ENCODE measurements around the gene PPM1B. TPM values are rescaled to one million over a fixed set of nuclear protein-coding genes. Genes with fewer than 3 reads are reported as not detected.
"Not testable (repeated sequence)": the region's sequence is repeated elsewhere in the genome, so short reads cannot be mapped to it uniquely, and the experiment has no call there.

The PPM1B gene
- total and polyA plus RNA-seq, 2 donors (not counting 1 experiment from before 2014, with no cell fraction given) = 25.8 to 34.5 TPM

DNA sequence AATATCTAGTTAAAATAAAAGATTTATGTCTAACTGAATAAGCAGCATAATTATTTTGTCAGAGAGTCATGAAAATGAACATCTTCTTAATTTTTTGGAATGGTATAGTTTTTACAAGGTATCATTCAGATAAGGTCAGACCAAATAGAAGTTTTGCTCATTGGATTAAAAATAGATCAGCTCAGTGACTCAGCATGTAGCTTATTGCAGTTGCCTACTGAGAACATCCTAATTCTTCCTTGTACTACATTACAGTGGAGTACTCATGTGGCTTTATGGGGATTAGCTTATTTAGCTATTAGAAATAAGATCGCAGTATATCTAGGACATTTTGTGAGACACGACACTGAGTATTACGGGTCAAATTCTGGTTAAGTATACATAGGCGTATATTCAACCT, 38.2 kb upstream of the PPM1B start:
- Histone ChIP-seq H3K4me3 (replicated peaks in 1 of 4; ENCODE audit: control extremely low read depth in 1 of 4, insufficient read depth in 1 of 4, low read depth in 3 of 4, low read length in 4 of 4) (no peak overlapping the region), H4K20me1 (ENCODE audit: control insufficient read depth, extremely low read depth, insufficient read depth, low read length) (no peaks in the 10 kb centered on the region), H3K9me3 (ENCODE audit: control insufficient read depth, insufficient read depth, low read depth, low read length) (no peaks in the 10 kb centered on the region), H3K27me3 (ENCODE audit: control insufficient read depth, insufficient read depth, low read length) (no peaks in the 10 kb centered on the region), H3K4me1 (ENCODE audit: control insufficient read depth, extremely low read depth, insufficient read depth, low read length) (peaks cover 4% of the 10 kb centered on the region), H3K4me2 (ENCODE audit: extremely low read depth, insufficient read depth, low read length) (no peak overlapping the region), H3K9ac (ENCODE audit: insufficient read depth, low read length) (no peak overlapping the region), H2AFZ (ENCODE audit: low read length) (no peak overlapping the region), H3K36me3 (ENCODE audit: control insufficient read depth, insufficient read depth, low read length) (no peaks in the 10 kb centered on the region), H3K79me2 (ENCODE audit: control insufficient read depth, insufficient read depth, low read length) (no peaks in the 10 kb centered on the region), H3K27ac (ENCODE audit: insufficient read depth, low read length) (no peak overlapping the region)
- no peak for TF ChIP-seq EZH2 (IDR thresholded peaks at IDR 0.05; ENCODE audit: low read length, missing control alignments)
- TF ChIP-seq, protein P1, sequence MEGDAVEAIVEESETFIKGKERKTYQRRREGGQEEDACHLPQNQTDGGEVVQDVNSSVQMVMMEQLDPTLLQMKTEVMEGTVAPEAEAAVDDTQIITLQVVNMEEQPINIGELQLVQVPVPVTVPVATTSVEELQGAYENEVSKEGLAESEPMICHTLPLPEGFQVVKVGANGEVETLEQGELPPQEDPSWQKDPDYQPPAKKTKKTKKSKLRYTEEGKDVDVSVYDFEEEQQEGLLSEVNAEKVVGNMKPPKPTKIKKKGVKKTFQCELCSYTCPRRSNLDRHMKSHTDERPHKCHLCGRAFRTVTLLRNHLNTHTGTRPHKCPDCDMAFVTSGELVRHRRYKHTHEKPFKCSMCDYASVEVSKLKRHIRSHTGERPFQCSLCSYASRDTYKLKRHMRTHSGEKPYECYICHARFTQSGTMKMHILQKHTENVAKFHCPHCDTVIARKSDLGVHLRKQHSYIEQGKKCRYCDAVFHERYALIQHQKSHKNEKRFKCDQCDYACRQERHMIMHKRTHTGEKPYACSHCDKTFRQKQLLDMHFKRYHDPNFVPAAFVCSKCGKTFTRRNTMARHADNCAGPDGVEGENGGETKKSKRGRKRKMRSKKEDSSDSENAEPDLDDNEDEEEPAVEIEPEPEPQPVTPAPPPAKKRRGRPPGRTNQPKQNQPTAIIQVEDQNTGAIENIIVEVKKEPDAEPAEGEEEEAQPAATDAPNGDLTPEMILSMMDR (conservative IDR thresholded peaks at IDR 0.05 in 1 of 2, IDR thresholded peaks at IDR 0.05 in 1 of 2; ENCODE audit: low read depth in 1 of 2, low read length in 2 of 2) = no peak
- DNase-seq (ENCODE audit: low read depth in 2 of 2) = peak; percentile 44 to 64

DNA sequence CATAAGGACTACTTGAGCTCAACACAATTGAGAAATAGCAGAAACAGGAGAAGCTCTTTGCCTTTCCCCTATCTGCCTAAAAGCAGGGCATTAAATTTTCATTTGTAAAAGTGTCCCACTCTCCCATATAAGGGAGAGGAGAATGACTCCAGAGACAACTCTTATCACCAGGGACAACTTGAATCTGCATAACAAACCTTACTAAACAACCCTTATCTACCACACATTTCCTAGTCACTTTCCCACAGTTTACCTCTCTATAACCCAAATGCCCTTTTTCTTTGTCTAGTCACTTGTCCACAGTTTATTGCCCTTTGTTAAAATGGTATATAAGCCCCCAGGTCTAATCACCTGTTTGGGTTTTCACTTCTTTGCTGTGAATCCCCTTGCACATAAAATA, 37.5 kb upstream of the PPM1B start:
- TF ChIP-seq EZH2 (IDR thresholded peaks at IDR 0.05; ENCODE audit: low read length, missing control alignments) = no peak
- TF ChIP-seq, protein P1 (conservative IDR thresholded peaks at IDR 0.05 in 1 of 2, IDR thresholded peaks at IDR 0.05 in 1 of 2; ENCODE audit: low read depth in 1 of 2, low read length in 2 of 2) = no peak
- no peak overlapping the region for H2AFZ ChIP-seq (ENCODE audit: low read length)
- H3K79me2 ChIP-seq (ENCODE audit: control insufficient read depth, insufficient read depth, low read length) = no peaks in the 10 kb centered on the region
- H3K4me2 ChIP-seq (ENCODE audit: extremely low read depth, insufficient read depth, low read length) = no peak overlapping the region
- peaks cover 6% of the 10 kb centered on the region for H3K4me1 ChIP-seq (ENCODE audit: control insufficient read depth, extremely low read depth, insufficient read depth, low read length)
- H3K9ac ChIP-seq (ENCODE audit: insufficient read depth, low read length) = no peak overlapping the region
- H3K27ac ChIP-seq (ENCODE audit: insufficient read depth, low read length) = no peak overlapping the region
- no peaks in the 10 kb centered on the region for H3K36me3 ChIP-seq (ENCODE audit: control insufficient read depth, insufficient read depth, low read length)
- no peak overlapping the region for H3K4me3 ChIP-seq (replicated peaks in 1 of 4; ENCODE audit: control extremely low read depth in 1 of 4, insufficient read depth in 1 of 4, low read depth in 3 of 4, low read length in 4 of 4)
- DNase-seq (ENCODE audit: low read depth in 2 of 2) = no peak
- no peaks in the 10 kb centered on the region for H4K20me1 ChIP-seq (ENCODE audit: control insufficient read depth, extremely low read depth, insufficient read depth, low read length)
- no peaks in the 10 kb centered on the region for H3K9me3 ChIP-seq (ENCODE audit: control insufficient read depth, insufficient read depth, low read depth, low read length)
- H3K27me3 ChIP-seq (ENCODE audit: control insufficient read depth, insufficient read depth, low read length) = no peaks in the 10 kb centered on the region

DNA sequence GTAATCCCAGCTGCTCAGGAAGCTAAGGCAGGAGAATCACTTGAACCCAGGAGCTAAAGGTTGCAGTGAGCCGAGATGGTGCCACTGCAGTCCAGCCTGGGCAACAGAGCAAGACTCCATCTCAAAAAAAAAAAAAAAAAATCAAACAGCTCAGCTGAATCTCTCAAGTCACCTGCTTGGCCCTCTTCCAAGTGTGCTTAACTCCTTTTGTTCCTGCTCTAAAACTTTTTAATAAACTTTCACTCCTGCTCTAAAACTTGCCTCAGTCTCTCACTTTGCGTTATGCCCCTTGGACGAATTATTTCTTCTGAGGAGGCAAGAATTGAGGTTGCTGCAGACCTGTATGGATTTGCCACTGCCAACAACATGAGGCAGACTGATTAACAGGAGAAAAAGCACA, 35.1 kb upstream of the PPM1B start:
- H2AFZ ChIP-seq (ENCODE audit: low read length); H3K79me2 ChIP-seq (ENCODE audit: control insufficient read depth, insufficient read depth, low read length); H3K27me3 ChIP-seq (ENCODE audit: control insufficient read depth, insufficient read depth, low read length); H3K4me3 ChIP-seq (replicated peaks in 1 of 4; ENCODE audit: control extremely low read depth in 1 of 4, insufficient read depth in 1 of 4, low read depth in 3 of 4, low read length in 4 of 4); H3K9ac ChIP-seq (ENCODE audit: insufficient read depth, low read length); H3K36me3 ChIP-seq (ENCODE audit: control insufficient read depth, insufficient read depth, low read length); H3K27ac ChIP-seq (ENCODE audit: insufficient read depth, low read length); DNase-seq (ENCODE audit: low read depth in 2 of 2); H3K9me3 ChIP-seq (ENCODE audit: control insufficient read depth, insufficient read depth, low read depth, low read length); H3K4me1 ChIP-seq (ENCODE audit: control insufficient read depth, extremely low read depth, insufficient read depth, low read length); H3K4me2 ChIP-seq (ENCODE audit: extremely low read depth, insufficient read depth, low read length); H4K20me1 ChIP-seq (ENCODE audit: control insufficient read depth, extremely low read depth, insufficient read depth, low read length): not testable (repeated sequence)

Measured in fibroblast of lung (primary cell).